ENCODE measurements around the gene ZPR1. TPM values are rescaled to one million over a fixed set of nuclear protein-coding genes. Genes with fewer than 3 reads are reported as not detected.

ZPR1 gene
- total and polyA plus RNA-seq, 4 donors, result 23.3 to 50.0 (median 37.9) TPM

GRCh38 chr11:116832350-116833290 lies 44.8 kb upstream of the ZPR1 start:
- no peaks in the 10 kb centered on the region for H3K36me3 ChIP-seq (ENCODE audit: control insufficient read depth, insufficient read depth, low read length)
- H3K4me3 ChIP-seq (ENCODE audit: low read depth, low read length), result no peak overlapping the region
- WGBS (ENCODE audit: insufficient coverage), result 76% methylated on average over 9 of the region's 13 CpGs
- no peak for DNase-seq (ENCODE audit: low read depth in 4 of 6, low spot score in 6 of 6)
- H3K9me3 ChIP-seq (ENCODE audit: control insufficient read depth, insufficient read depth, low read length), result no peaks in the 10 kb centered on the region
- no peaks in the 10 kb centered on the region for H3K27me3 ChIP-seq (ENCODE audit: control insufficient read depth, insufficient read depth, low read length)
- H3K4me1 ChIP-seq (ENCODE audit: control insufficient read depth, insufficient read depth, low read length), result peaks cover 47% of the 10 kb centered on the region
- H3K27ac ChIP-seq (ENCODE audit: low read depth, low read length), result no peak overlapping the region

GRCh38 chr11:116831790-116832349 lies 44.0 kb upstream of the ZPR1 start:
- no peak overlapping the region for H3K4me3 ChIP-seq (ENCODE audit: low read depth, low read length)
- 100% methylated on average over 1 of the region's 7 CpGs for WGBS (ENCODE audit: insufficient coverage)
- H3K27me3 ChIP-seq (ENCODE audit: control insufficient read depth, insufficient read depth, low read length), result no peaks in the 10 kb centered on the region
- no peaks in the 10 kb centered on the region for H3K36me3 ChIP-seq (ENCODE audit: control insufficient read depth, insufficient read depth, low read length)
- no peaks in the 10 kb centered on the region for H3K9me3 ChIP-seq (ENCODE audit: control insufficient read depth, insufficient read depth, low read length)
- no peak overlapping the region for H3K27ac ChIP-seq (ENCODE audit: low read depth, low read length)
- no peak for DNase-seq (ENCODE audit: low read depth in 4 of 6, low spot score in 6 of 6)
- H3K4me1 ChIP-seq (ENCODE audit: control insufficient read depth, insufficient read depth, low read length), result peaks cover 39% of the 10 kb centered on the region

- 95% methylated on average over 16 of the region's 17 CpGs for WGBS (ENCODE audit: insufficient coverage)
- DNase-seq (ENCODE audit: low read depth in 4 of 6, low spot score in 6 of 6), result no peak
- Histone ChIP-seq H3K27me3 (ENCODE audit: control insufficient read depth, insufficient read depth, low read length) (no peaks in the 10 kb centered on the region), H3K4me1 (ENCODE audit: control insufficient read depth, insufficient read depth, low read length) (peaks cover 24% of the 10 kb centered on the region), H3K27ac (ENCODE audit: low read depth, low read length) (no peak overlapping the region), H3K9me3 (ENCODE audit: control insufficient read depth, insufficient read depth, low read length) (no peaks in the 10 kb centered on the region), H3K36me3 (ENCODE audit: control insufficient read depth, insufficient read depth, low read length) (no peaks in the 10 kb centered on the region), H3K4me3 (ENCODE audit: low read depth, low read length) (no peak overlapping the region)
These were observed 42.5 kb upstream of the ZPR1 start for GRCh38 chr11:116830184-116830912.

- Histone ChIP-seq H3K4me3 (ENCODE audit: low read depth, low read length) (no peak within 1 kb of the TSS), H3K4me1 (ENCODE audit: control insufficient read depth, insufficient read depth, low read length) (peaks cover 17% of the 10 kb centered on the region), H3K9me3 (ENCODE audit: control insufficient read depth, insufficient read depth, low read length) (no peaks in the 10 kb centered on the region), H3K27me3 (ENCODE audit: control insufficient read depth, insufficient read depth, low read length) (no peaks in the 10 kb centered on the region), H3K27ac (ENCODE audit: low read depth, low read length) (no peak within 1 kb of the TSS), H3K36me3 (ENCODE audit: control insufficient read depth, insufficient read depth, low read length) (no peaks in the 10 kb centered on the region)
- WGBS (ENCODE audit: insufficient coverage), result 69% methylated on average over 6 of the region's 9 CpGs
- no peak for DNase-seq (ENCODE audit: low read depth in 4 of 6, low spot score in 6 of 6)
These were observed 41.8 kb upstream of the ZPR1 start, which contains the start of gene APOC3 for GRCh38 chr11:116829525-116830183. Gene APOC3, plus strand, starts transcription at chr11:116829907. Its CDS starts 676 bp downstream, at chr11:116830583.

- DNase-seq (ENCODE audit: low read depth in 4 of 6, low spot score in 6 of 6), result no peak
- WGBS (ENCODE audit: insufficient coverage), result 71% methylated on average over 5 of the region's 16 CpGs
These were observed 41.1 kb upstream of the ZPR1 start for GRCh38 chr11:116828632-116829524.

GRCh38 chr11:116827461-116827860 lies 39.6 kb upstream of the ZPR1 start:
- H3K4me1 ChIP-seq (ENCODE audit: control insufficient read depth, insufficient read depth, low read length), result peaks cover 21% of the 10 kb centered on the region
- DNase-seq (ENCODE audit: low read depth in 4 of 6, low spot score in 6 of 6), result no peak
- H3K27ac ChIP-seq (ENCODE audit: low read depth, low read length), result no peak overlapping the region
- 96% methylated on average over 6 of the region's 6 CpGs for WGBS (ENCODE audit: insufficient coverage)
- H3K27me3 ChIP-seq (ENCODE audit: control insufficient read depth, insufficient read depth, low read length), result no peaks in the 10 kb centered on the region
- no peak overlapping the region for H3K4me3 ChIP-seq (ENCODE audit: low read depth, low read length)
- no peaks in the 10 kb centered on the region for H3K9me3 ChIP-seq (ENCODE audit: control insufficient read depth, insufficient read depth, low read length)
- no peaks in the 10 kb centered on the region for H3K36me3 ChIP-seq (ENCODE audit: control insufficient read depth, insufficient read depth, low read length)

More at GRCh38 chr11:116828632-116829524, 41.1 kb upstream of the ZPR1 start:
- Histone ChIP-seq H3K4me1 (ENCODE audit: control insufficient read depth, insufficient read depth, low read length) (peaks cover 14% of the 10 kb centered on the region), H3K4me3 (ENCODE audit: low read depth, low read length) (no peak overlapping the region), H3K27me3 (ENCODE audit: control insufficient read depth, insufficient read depth, low read length) (no peaks in the 10 kb centered on the region), H3K36me3 (ENCODE audit: control insufficient read depth, insufficient read depth, low read length) (no peaks in the 10 kb centered on the region), H3K9me3 (ENCODE audit: control insufficient read depth, insufficient read depth, low read length) (no peaks in the 10 kb centered on the region), H3K27ac (ENCODE audit: low read depth, low read length) (no peak overlapping the region)

- Histone ChIP-seq H3K9me3 (ENCODE audit: control insufficient read depth, insufficient read depth, low read length) (no peaks in the 10 kb centered on the region), H3K4me1 (ENCODE audit: control insufficient read depth, insufficient read depth, low read length) (peaks cover 24% of the 10 kb centered on the region), H3K4me3 (ENCODE audit: low read depth, low read length) (no peak overlapping the region), H3K36me3 (ENCODE audit: control insufficient read depth, insufficient read depth, low read length) (no peaks in the 10 kb centered on the region), H3K27me3 (ENCODE audit: control insufficient read depth, insufficient read depth, low read length) (no peaks in the 10 kb centered on the region), H3K27ac (ENCODE audit: low read depth, low read length) (no peak overlapping the region)
- DNase-seq (ENCODE audit: low read depth in 4 of 6, low spot score in 6 of 6), result no peak
- 79% methylated on average over 6 of the region's 9 CpGs for WGBS (ENCODE audit: insufficient coverage)
These were observed 39.1 kb upstream of the ZPR1 start for GRCh38 chr11:116826751-116827431.

GRCh38 chr11:116825854-116826750 lies 38.3 kb upstream of the ZPR1 start:
- Histone ChIP-seq H3K4me3 (ENCODE audit: low read depth, low read length) (no peak overlapping the region), H3K27ac (ENCODE audit: low read depth, low read length) (no peak overlapping the region), H3K9me3 (ENCODE audit: control insufficient read depth, insufficient read depth, low read length) (no peaks in the 10 kb centered on the region), H3K36me3 (ENCODE audit: control insufficient read depth, insufficient read depth, low read length) (no peaks in the 10 kb centered on the region), H3K27me3 (ENCODE audit: control insufficient read depth, insufficient read depth, low read length) (no peaks in the 10 kb centered on the region), H3K4me1 (ENCODE audit: control insufficient read depth, insufficient read depth, low read length) (peaks cover 24% of the 10 kb centered on the region)
- no peak for DNase-seq (ENCODE audit: low read depth in 4 of 6, low spot score in 6 of 6)
- 88% methylated on average over 21 of the region's 22 CpGs for WGBS (ENCODE audit: insufficient coverage)

Data from spinal cord (tissue), 10 donors.